DMS 273 (cell line): Measurements from ENCODE around the gene SLC9A5.

Experiments
- DNase-seq: peaks from one replicate; lab custom pipeline; 2025; ENCODE audit not compliant: unreplicated experiment; lab: John Stamatoyannopoulos, UW

The SLC9A5 gene, protein sequence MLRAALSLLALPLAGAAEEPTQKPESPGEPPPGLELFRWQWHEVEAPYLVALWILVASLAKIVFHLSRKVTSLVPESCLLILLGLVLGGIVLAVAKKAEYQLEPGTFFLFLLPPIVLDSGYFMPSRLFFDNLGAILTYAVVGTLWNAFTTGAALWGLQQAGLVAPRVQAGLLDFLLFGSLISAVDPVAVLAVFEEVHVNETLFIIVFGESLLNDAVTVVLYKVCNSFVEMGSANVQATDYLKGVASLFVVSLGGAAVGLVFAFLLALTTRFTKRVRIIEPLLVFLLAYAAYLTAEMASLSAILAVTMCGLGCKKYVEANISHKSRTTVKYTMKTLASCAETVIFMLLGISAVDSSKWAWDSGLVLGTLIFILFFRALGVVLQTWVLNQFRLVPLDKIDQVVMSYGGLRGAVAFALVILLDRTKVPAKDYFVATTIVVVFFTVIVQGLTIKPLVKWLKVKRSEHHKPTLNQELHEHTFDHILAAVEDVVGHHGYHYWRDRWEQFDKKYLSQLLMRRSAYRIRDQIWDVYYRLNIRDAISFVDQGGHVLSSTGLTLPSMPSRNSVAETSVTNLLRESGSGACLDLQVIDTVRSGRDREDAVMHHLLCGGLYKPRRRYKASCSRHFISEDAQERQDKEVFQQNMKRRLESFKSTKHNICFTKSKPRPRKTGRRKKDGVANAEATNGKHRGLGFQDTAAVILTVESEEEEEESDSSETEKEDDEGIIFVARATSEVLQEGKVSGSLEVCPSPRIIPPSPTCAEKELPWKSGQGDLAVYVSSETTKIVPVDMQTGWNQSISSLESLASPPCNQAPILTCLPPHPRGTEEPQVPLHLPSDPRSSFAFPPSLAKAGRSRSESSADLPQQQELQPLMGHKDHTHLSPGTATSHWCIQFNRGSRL

GRCh38 chr16:67248401-67249177, at the start of gene SLC9A5:
TSS of gene SLC9A5 (plus strand) at chr16:67248979. CDS start at chr16:67249015, 36 bp downstream.
- peak; percentile 55 for DNase-seq

DNA sequence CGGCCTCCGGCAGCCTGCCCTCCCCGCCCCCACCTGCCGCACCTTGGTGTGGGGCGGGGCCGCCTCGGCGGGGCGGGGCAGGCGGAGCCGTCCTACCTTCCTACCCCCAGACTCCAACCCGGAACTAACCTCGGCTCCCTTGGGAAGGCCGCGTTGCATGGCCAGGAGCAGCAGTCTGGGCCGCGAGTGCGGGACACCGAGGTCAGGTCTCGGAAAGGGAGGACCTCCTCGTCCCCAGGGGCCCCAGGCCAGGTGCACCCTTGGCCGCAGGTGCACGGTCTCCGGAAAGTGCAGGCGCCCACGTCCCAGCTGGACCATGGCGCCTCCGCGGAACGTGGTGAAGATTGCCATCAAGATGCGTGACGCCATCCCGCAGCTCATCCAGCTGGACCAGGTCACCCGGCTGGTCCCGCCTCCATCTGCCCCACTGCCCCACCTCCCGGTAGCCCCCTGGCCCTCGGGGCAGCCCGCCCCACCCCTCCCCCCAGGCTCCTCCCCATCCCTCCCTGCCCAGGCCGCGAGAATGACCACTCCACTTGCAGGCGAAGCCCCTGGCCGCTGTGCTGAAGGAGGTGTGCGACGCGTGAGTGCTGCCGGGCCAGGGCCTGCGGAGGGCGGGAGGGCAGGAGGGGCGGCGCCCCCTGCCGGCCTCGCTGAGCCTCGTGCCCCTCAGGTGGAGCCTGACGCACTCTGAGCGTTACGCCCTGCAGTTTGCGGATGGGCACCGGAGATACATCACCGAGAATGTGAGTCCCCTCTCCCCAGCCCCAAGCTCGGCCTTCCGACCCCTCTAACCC, 49.6 kb upstream of the SLC9A5 start, which contains the start of gene ELMO3:
Gene ELMO3 (plus strand): TSS at position 121 of the 797 bp plus-strand sequence. CDS start 196 bp downstream, at position 317.
- DNase-seq, result no peak

DNA sequence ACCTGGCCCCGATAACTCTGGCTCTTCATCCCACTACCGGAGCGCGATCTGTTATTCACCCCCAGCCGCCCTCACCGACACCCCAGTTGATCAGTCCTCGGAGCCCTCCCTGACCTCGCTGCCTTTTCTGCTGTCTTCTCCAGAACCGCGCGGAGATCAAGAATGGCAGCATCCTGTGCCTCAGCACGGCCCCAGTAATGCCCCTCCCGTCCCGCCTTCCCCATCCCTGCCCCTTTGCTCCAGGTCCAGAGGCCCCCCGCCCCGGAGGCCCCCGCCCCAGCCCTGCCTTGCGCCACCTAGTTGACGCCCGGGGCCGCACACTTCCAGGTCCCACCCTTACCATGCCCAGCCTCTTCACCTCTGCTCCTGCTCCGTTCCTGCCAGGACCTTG, 49.0 kb upstream of the SLC9A5 start:
- no peak for DNase-seq

DNA sequence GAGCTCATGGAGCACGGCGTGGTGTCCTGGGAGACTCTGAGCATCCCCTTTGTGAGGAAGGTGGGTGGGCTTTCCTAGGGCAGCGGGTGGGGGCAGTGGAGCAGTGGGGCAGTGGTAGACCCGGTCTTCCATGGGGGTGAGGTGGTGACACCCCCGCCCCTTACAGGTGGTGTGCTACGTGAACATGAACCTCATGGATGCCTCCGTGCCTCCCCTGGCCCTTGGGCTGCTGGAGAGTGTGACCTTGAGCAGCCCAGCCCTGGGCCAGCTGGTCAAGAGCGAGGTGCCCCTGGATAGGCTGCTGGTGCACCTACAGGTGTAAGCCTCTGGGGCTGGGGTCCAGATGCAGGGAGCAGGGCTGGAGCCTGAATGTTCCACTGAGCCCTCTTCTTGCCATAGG, 48.3 kb upstream of the SLC9A5 start:
- DNase-seq, result no peak

DNA sequence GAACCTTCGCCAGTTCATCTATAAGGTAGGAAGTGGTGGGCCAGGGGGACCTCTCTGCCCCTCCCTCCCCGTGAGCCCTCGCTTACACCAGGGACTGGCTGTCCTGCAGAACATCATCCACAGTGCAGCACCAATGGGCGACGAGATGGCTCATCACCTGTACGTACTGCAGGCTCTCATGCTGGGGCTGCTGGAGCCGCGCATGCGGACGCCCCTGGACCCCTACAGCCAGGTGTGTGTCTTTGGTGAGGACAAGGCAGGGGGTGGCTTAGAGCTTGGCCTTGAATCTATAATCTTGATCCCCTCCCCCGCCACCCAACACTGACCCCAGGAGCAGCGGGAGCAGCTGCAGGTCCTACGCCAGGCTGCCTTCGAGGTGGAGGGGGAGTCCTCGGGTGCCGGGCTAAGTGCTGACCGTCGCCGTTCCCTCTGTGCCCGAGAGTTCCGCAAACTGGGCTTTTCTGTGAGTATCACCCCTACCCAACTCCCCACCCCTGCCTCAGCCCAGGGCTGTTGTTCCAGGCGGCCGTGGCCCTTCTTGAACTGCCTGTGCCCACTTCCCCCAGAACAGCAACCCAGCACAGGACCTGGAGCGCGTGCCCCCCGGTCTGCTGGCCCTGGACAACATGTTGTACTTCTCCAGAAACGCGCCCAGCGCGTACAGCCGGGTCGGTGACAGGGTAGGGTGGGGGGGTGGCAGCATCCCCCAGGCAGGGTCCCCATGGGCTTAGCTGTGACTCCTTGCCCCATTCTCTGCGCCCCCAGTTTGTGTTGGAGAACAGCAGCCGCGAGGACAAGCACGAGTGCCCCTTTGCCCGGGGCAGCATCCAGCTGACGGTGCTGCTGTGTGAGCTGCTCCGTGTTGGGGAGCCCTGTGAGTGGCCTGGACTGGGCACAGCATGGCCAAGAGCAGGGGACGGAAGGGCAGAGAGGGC, 47.1 kb upstream of the SLC9A5 start:
- DNase-seq, result no peak

DNA sequence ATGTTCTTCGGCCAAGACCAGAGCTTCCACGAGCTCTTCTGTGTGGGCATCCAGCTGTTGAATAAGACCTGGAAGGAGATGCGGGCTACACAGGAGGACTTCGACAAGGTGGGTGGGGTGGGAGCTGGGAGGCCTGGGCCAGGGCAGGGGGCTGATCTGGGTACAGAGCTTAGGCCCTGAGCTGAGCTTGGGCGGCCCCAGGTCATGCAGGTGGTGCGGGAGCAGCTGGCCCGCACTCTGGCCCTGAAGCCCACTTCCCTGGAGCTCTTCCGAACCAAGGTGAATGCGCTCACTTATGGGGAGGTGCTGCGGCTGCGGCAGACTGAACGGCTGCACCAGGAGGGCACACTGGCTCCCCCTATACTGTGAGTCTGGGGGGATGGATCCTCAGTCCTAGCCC, 46.4 kb upstream of the SLC9A5 start:
- DNase-seq, result no peak

DNA sequence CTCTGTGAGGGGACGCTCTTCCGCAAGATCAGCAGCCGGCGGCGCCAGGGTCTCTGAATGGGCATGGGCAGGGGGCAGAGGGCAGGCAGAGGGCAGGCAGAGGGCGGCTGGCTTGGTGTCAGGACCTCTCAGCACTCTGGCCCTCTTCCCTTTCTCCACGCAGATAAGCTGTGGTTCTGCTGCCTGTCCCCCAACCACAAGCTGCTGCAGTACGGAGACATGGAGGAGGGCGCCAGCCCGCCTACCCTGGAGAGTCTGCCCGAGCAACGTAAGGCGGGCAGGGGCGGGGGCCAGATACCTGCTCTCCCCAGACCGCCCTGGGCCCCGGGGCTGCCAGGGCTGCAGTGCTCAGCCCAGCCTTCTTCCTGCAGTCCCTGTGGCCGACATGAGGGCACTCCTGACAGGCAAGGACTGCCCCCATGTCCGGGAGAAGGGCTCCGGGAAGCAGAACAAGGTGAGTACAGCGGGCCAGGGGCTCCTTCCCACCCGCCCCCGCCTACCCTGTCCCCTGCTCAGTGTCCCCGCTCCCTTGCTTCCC, 45.8 kb upstream of the SLC9A5 start:
- no peak for DNase-seq

DNA sequence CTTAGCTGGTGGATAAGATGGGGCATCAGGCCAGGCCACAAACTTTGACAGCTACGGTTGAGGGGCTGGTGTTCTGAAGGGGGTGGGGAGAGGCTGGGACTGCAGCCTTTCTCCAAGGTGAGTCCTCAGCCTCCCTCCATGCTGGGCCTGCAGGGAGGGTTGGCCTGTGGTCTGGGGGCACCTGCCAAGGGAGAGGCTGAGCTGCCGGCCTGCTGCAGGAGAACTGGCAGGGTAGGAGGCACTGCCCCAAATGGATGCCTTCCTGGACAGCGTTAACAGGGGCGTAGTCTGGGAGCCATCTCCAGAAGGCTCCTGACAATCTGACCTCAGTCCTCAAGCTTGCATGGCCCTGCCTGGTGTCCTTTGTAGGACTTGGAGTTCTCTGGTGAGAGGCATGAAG, 44.7 kb upstream of the SLC9A5 start:
- DNase-seq, result no peak

- no peak for DNase-seq
These were observed 42.5 kb upstream of the SLC9A5 start for GRCh38 chr16:67206129-67206837.

- DNase-seq, result no peak
These were observed 41.9 kb upstream of the SLC9A5 start for GRCh38 chr16:67206838-67207248.

DNA sequence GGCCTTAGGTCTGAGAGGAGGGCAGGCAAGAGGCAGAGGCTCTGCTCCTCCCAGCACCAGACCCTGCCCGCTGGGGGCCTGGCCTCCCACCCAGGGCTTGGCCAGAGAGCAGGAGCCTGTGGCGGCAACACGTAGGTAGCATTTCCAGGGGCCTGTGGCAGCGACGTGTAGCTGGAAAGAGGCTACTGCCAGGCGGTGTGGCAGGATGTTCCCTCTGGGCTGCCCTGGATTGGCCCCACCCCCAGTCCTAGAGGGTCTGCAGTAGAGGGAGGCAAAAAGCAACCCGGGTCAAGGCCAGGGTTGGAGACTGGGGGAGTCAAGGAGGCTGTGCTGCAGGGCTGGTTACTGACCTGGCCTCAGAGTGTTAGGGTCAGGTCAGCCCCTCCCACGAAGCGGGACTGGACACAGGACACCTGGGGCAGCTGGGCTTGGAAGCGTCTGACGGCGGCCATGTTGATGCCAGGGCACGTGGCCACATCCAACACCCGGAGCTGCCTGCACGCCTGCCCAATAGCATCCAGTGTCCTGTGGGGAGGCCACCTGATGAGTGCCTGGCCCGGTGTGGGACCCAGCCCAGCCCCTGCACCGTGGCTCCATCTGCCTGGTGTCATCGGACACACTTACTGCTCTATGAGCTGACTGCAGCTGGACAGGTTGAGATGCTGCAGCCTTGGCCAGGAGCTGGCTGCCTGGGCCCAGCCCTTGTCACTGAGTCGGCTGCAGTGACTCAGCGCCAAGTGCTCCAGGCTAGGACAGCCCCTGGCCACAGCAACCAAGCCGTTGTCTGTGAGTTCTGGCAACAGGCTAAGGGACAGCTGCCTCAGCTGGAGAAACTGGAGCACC, 41.3 kb upstream of the SLC9A5 start:
- no peak for DNase-seq

DNA sequence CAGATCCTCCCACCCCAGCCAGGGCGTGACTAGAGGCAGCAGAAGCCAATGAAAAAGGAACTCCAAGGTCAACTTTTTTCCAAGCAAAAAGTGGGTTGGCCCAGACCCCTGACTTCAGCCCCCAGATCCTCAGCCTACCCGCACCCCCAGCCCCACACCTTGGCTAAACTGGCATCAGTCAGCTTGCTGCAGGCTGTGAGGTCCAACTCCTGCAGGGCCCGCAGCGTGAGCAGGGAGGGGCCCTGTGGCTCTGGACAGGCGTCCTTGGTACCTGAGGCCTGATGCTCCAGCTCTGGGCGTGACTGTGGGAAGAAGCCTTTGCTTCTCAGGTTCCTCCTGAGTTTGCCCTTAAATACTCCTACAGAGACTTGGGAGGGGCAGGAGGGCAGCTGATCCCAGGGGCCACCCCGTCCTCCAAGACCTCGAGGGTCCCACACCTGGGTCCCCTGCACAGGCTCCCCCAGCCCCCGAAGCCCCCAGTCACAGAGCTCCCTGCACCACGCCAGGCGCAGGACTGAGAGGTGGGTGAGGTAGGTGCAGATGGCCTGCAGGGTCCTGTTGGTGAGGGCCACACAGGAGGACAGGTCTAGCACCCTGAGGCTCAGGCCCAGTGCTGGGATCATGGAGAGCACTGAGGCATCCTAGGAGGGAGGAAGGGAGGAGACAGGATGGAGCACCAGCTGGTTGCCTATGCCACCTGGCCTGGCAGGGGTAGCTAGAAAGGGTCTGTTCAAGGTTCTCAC, 40.5 kb upstream of the SLC9A5 start:
- no peak for DNase-seq

GRCh38 chr16:67209565-67209964, 39.2 kb upstream of the SLC9A5 start:
- no peak for DNase-seq

DNA sequence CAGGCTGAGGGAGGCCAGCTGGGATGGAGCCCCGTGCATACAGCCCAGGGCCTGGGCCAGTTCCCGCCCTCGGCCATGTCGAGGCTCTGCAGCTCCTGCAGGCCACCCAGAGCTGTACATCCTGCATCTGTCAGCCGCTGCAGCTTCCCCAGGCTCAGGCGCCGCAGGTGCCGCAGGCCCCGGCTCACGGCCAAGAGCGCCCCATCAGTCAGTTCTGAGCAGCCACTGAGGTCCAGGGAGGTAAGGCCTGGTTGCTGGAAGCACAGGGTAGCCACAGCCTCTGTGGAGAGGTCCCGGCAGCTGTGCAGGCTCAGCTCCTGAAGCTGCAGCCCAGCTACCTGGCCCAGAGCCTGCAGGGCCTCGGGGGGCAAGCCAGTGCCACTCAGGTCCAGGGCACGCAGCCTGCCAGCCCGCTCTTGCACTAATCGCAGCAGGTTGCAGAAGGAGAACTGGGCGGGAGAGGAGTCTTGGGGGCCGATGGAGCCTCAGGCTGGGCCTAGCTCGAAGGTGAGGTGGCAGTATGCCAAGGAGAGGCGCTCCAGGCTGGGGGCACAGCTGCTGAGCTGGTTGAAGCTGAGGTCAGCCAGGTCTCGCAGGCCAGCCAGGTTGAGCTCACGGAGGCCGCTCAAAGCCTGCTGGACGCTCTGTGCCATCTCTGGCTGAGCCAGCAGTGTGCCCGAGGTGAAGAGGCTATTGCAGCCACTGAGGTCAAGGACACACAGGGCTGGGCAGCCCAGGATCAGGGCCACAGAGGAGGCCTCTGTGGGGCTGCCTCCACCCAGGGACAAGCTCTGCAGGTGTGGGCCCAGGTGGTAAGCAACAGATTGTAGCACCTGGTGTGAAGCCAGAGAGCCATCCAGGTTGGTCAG, 38.5 kb upstream of the SLC9A5 start:
- DNase-seq, result peak; percentile 52

DNA sequence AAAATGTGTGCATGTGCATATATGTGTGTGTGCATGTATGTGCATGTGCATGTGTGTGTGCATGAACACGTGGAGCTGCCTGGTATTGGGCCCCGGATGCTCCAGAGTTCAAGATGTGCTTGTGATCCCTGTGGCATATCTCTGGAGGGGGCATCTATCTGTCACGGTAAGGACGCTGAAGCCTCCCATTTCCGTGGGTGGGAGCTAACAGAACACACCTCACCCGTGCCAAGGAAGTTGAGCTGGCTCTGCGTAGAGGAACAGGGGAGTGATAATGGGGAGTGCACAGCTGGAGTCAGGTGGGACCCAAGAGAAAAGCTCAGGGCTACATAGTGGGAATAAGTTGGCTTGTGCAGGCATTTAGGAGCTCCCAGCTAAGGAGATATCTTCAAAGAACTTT, 37.1 kb upstream of the SLC9A5 start:
- DNase-seq, result no peak

GRCh38 chr16:67212766-67213165, 36.0 kb upstream of the SLC9A5 start:
- no peak for DNase-seq
